ENCODE results near the gene SGTA. TPM values are rescaled to one million over a fixed set of nuclear protein-coding genes. Genes with fewer than 3 reads are reported as not detected.
A peak's percentile ranks its signal among the peaks of the same experiment; 100 is the strongest.

SGTA gene
- total and polyA plus RNA-seq, 2 of the 4 experiments (the other 2 are of a cell fraction), result 17.4 to 72.9 TPM

DNA sequence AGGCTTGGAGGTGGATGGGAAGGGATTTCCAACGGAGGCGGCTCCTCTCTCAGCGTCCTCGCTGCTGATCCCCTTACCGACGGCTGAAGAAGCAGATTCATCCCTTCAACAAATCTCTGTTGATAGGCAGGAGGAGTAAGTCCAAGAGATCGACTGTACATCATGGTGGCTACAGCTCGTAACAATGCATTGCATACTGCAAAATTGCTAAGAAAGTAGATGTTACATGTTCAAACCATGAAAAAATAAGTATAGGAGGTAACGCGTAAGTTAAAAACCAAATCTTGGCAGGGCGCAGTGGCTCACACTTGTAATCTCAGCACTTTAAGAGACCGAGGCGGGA lies 42.8 kb downstream of the SGTA start:
- peak overlapping the region; percentile 90 for H2AFZ ChIP-seq (replicated peaks; ENCODE audit: low read length, poor library complexity)
- in situ Hi-C loops (cut with MboI; ENCODE audit: low sequenced_read_pairs), result no loop called here

More for the DNA sequence above, 42.8 kb downstream of the SGTA start:
- dilution Hi-C loops (cut with HindIII; ENCODE audit: low sequenced_read_pairs, unreplicated experiment) (no loop called here), intact Hi-C loops (cut with micrococcal nuclease) (loop anchor here (2.0 to 10.0 kb wide), 2 partner anchors 43 to 265 kb away; partner anchors contain the start of genes GADD45B and SGTA)
- H4K91ac ChIP-seq (ENCODE audit: insufficient read depth, low read depth, low read length), result no peak overlapping the region
- H3K9me3 ChIP-seq (ENCODE audit: control insufficient read depth, insufficient read depth, low read length), result no peaks in the 10 kb centered on the region; the same call in 1 of the 2 replicates
- H2AK5ac ChIP-seq (ENCODE audit: low read depth, low read length), result no peak overlapping the region
- H3K79me1 ChIP-seq (ENCODE audit: low read depth in 1 of 2, low read length in 2 of 2), result peaks cover 11 to 26% of the 10 kb centered on the region in 2 experiments; a peak in 3 of 4 replicates
- 0 out of 2 replicates have a peak, but pooled peaks cover 2% of the 10 kb centered on the region for H3K9me1 ChIP-seq (ENCODE audit: insufficient read depth, low read length)
- no peak overlapping the region for H3K4ac ChIP-seq (ENCODE audit: low read depth, low read length)
- H3K27me3 ChIP-seq (ENCODE audit: control insufficient read depth, insufficient read depth, low read length), result no peaks in the 10 kb centered on the region
- no peak overlapping the region for H4K8ac ChIP-seq (ENCODE audit: low read depth in 2 of 2, low read length in 2 of 2)
- DNase-seq (no peak), ATAC-seq (ENCODE audit: low read depth) (no peak)
- BruUV-seq (replicated peaks), result no TSS peak
- H4K5ac ChIP-seq (ENCODE audit: low read depth, low read length), result no peak overlapping the region
- H4K20me1 ChIP-seq (ENCODE audit: insufficient read depth, low read length), result no peaks in the 10 kb centered on the region
- H2BK20ac ChIP-seq (ENCODE audit: low read depth, low read length), result no peak overlapping the region
- H3K36me3 ChIP-seq (ENCODE audit: control insufficient read depth, insufficient read depth, low read length), result peaks cover 17% of the 10 kb centered on the region
- H2AK9ac ChIP-seq (replicated peaks; ENCODE audit: low read depth, low read length, poor library complexity), result no peak overlapping the region
- no peak overlapping the region for H3K18ac ChIP-seq (ENCODE audit: low read depth, low read length)
- H3K56ac ChIP-seq (ENCODE audit: extremely low read depth, insufficient read depth, low read length), result no peak overlapping the region
- H3K4me2 ChIP-seq (ENCODE audit: low read depth, low read length), result no peak overlapping the region
- no peak overlapping the region for H3K14ac ChIP-seq (replicated peaks; ENCODE audit: low read depth, low read length)
- H2BK5ac ChIP-seq (ENCODE audit: low read depth, low read length, poor library complexity, severe bottlenecking), result no peak overlapping the region
- no peak overlapping the region for H2BK15ac ChIP-seq (ENCODE audit: low read depth, low read length)
- ChIA-PET POLR2A (ENCODE audit: unreplicated experiment) (no interaction called here), CTCF (no interaction called here)
- H2BK120ac ChIP-seq (ENCODE audit: low read depth, low read length), result no peak overlapping the region
- TF ChIP-seq CEBPB (IDR thresholded peaks at IDR 0.05; ENCODE audit: low read depth, low read length), result no peak
- no peak overlapping the region for H3K23ac ChIP-seq (ENCODE audit: low read depth, low read length)
- no CpG with 5 or more reads among the region's 13 CpGs for WGBS, 2 experiments (ENCODE audit: extremely low coverage in 2 of 2, insufficient read length in 1 of 2)
- H3K9ac ChIP-seq (ENCODE audit: low read depth, low read length), result no peak overlapping the region
- H3K4me3 ChIP-seq (ENCODE audit: insufficient read depth, low read depth, low read length), result no peak overlapping the region
- H3K27ac ChIP-seq (ENCODE audit: insufficient read depth, low read length), result no peak overlapping the region
- H3K4me1 ChIP-seq (ENCODE audit: control insufficient read depth, insufficient read depth, low read length), result no peaks in the 10 kb centered on the region; the same call in 1 of the 2 replicates

Data from IMR-90 (cell line).